ENCODE results near the gene TMEM38A.
"Not testable (repeated sequence)": the region's sequence is repeated elsewhere in the genome, so short reads cannot be mapped to it uniquely, and the experiment has no call there.

Gene TMEM38A

GRCh38 chr19:16661480-16662034, 618 bp downstream of the TMEM38A start:
- peak overlapping the region; percentile 82 for H3K4me3 ChIP-seq (ENCODE audit: low read depth, low read length)
- TF ChIP-seq CTCF (IDR thresholded peaks at IDR 0.05; ENCODE audit: borderline replicate concordance, insufficient read depth, low read depth, low read length): no peak

GRCh38 chr19:16668176-16668575, 7.2 kb downstream of the TMEM38A start:
- no peak for TF ChIP-seq CTCF (IDR thresholded peaks at IDR 0.05; ENCODE audit: borderline replicate concordance, insufficient read depth, low read depth, low read length)

GRCh38 chr19:16668702-16669101, 7.8 kb downstream of the TMEM38A start:
- H3K4me3 ChIP-seq (ENCODE audit: low read depth, low read length): not testable (repeated sequence)

More at GRCh38 chr19:16668176-16668575, 7.2 kb downstream of the TMEM38A start:
- no peak overlapping the region for H3K4me3 ChIP-seq (ENCODE audit: low read depth, low read length)

GRCh38 chr19:16670291-16670690, 9.4 kb downstream of the TMEM38A start:
- no peak for TF ChIP-seq CTCF (IDR thresholded peaks at IDR 0.05; ENCODE audit: borderline replicate concordance, insufficient read depth, low read depth, low read length)
- no peak overlapping the region for H3K4me3 ChIP-seq (ENCODE audit: low read depth, low read length)

- H3K4me3 ChIP-seq (ENCODE audit: low read depth, low read length): no peak overlapping the region
- TF ChIP-seq CTCF (IDR thresholded peaks at IDR 0.05; ENCODE audit: borderline replicate concordance, insufficient read depth, low read depth, low read length): no peak
These were observed 10.8 kb downstream of the TMEM38A start for GRCh38 chr19:16671652-16672274.

GRCh38 chr19:16673231-16673630, 12.3 kb downstream of the TMEM38A start:
- no peak overlapping the region for H3K4me3 ChIP-seq (ENCODE audit: low read depth, low read length)
- no peak for TF ChIP-seq CTCF (IDR thresholded peaks at IDR 0.05; ENCODE audit: borderline replicate concordance, insufficient read depth, low read depth, low read length)

- H3K4me3 ChIP-seq (ENCODE audit: low read depth, low read length): not testable (repeated sequence)
These were observed 12.9 kb downstream of the TMEM38A start for GRCh38 chr19:16673839-16674238.

GRCh38 chr19:16676101-16676798, 15.3 kb downstream of the TMEM38A start:
- no peak overlapping the region for H3K4me3 ChIP-seq (ENCODE audit: low read depth, low read length)
- no peak for TF ChIP-seq CTCF (IDR thresholded peaks at IDR 0.05; ENCODE audit: borderline replicate concordance, insufficient read depth, low read depth, low read length)
